Mucosa of descending colon (tissue), 3 donors: ENCODE results near the gene BCAT1. TPM values are rescaled to one million over a fixed set of nuclear protein-coding genes. Genes with fewer than 3 reads are reported as not detected.
A peak's percentile ranks its signal among the peaks of the same experiment; 100 is the strongest.

Experiments used
- ATAC-seq: fragments of 200-7000 bp; cut with Tn5 transposase; one replicate; pipeline ENCODE4 v1.9.1; 2020; ENCODE audit warnings: mild to moderate bottlenecking, moderate library complexity
- DNase-seq, 3 donors: peaks; one replicate each; pipeline ENCODE4 v3.0.0-alpha.2; 2020
- H3K36me3 ChIP-seq: fragments of 200-600 bp; one replicate; pipeline ENCODE4 v1.8.0; 2021; ENCODE audit warnings: low read depth, mild to moderate bottlenecking
- H3K4me1 ChIP-seq: fragments of 200-600 bp; one replicate; pipeline ENCODE4 v1.8.0; 2021; ENCODE audit warnings: low read depth, mild to moderate bottlenecking
- H3K4me3 ChIP-seq: fragments of 200-600 bp; one replicate; pipeline ENCODE4 v1.8.0; 2021; ENCODE audit warnings: mild to moderate bottlenecking
- H3K9me3 ChIP-seq: fragments of 200-600 bp; one replicate; pipeline ENCODE4 v1.8.0; 2021; ENCODE audit warnings: mild to moderate bottlenecking
- CTCF ChIP-seq: fragments of 200-600 bp; IDR thresholded peaks from one replicate; pipeline ENCODE4 v1.8.0; 2022; ENCODE audit warnings: antibody characterized with exemption, mild to moderate bottlenecking
- intact Hi-C, 2 donors: fragments of 100-400 bp; cut with DNase I in 1 of 2; cut with micrococcal nuclease in 1 of 2; formaldehyde crosslinking; loops; one replicate each; pipeline versions ENCODE4 v1.11.0 to v1.11.1; 2022; cut with DNase I, micrococcal nuclease
- total RNA-seq, 3 donors: library from RNA; stranded (reverse); fragmentation: NEBNext Ultra II Directional in 2 of 3; extraction: Animal tissue kit (Norgen Biotek cat#: 25700) in 2 of 3; gene quantifications; one replicate each; pipeline versions ENCODE4 v1.2.1 to v1.2.4, GENCODE V29; 2021 to 2023
- donor health status: DM: no; HTN: no; CAD: no; lungs with moderate emphysema.
- donor health status: DM: no; HTN: no; CAD: no.
- donor health status: DM: no; HTN: yes; CAD: no.

BCAT1 gene
- total RNA-seq, 3 donors from 2014 or later: 5.3 to 19.7 (median 11.1) TPM

- intact Hi-C loops: no loop called here
- ATAC-seq (no peak), DNase-seq (no peak)
- TF ChIP-seq CTCF: no peak
- Histone ChIP-seq H3K36me3 (no peaks in the 10 kb centered on the region), H3K4me1 (no peaks in the 10 kb centered on the region), H3K9me3 (no peaks in the 10 kb centered on the region), H3K4me3 (no peak overlapping the region)
These were observed 44.0 kb downstream of the BCAT1 start for GRCh38 chr12:24904871-24905270.

GRCh38 chr12:24903329-24904088 lies 45.4 kb downstream of the BCAT1 start:
- no peak overlapping the region for H3K4me3 ChIP-seq
- no peaks in the 10 kb centered on the region for H3K4me1 ChIP-seq
- no peak for ATAC-seq
- TF ChIP-seq CTCF: no peak
- peak in 1 of 3 donors; percentile 16 for DNase-seq
- no peaks in the 10 kb centered on the region for H3K9me3 ChIP-seq
- H3K36me3 ChIP-seq: no peaks in the 10 kb centered on the region
- intact Hi-C loops: no loop called here

- intact Hi-C loops: no loop called here
- no peaks in the 10 kb centered on the region for H3K4me1 ChIP-seq
- peak in 2 of 3 donors; percentile 5 to 47 for DNase-seq
- no peak for TF ChIP-seq CTCF
- ATAC-seq: peak; percentile 48
- H3K4me3 ChIP-seq: no peak overlapping the region
- H3K9me3 ChIP-seq: no peaks in the 10 kb centered on the region
- no peaks in the 10 kb centered on the region for H3K36me3 ChIP-seq
These were observed 46.2 kb downstream of the BCAT1 start for GRCh38 chr12:24902511-24903328.

GRCh38 chr12:24901576-24902461 lies 47.1 kb downstream of the BCAT1 start:
- Histone ChIP-seq H3K9me3 (no peaks in the 10 kb centered on the region), H3K4me1 (no peaks in the 10 kb centered on the region), H3K36me3 (no peaks in the 10 kb centered on the region), H3K4me3 (no peak overlapping the region)
- ATAC-seq: peak; percentile 11
- no peak for TF ChIP-seq CTCF
- intact Hi-C loops: no loop called here
- peak in 1 of 3 donors; percentile 7 for DNase-seq

- DNase-seq: no peak
- H3K9me3 ChIP-seq: no peaks in the 10 kb centered on the region
- no peaks in the 10 kb centered on the region for H3K36me3 ChIP-seq
- no peak for TF ChIP-seq CTCF
- intact Hi-C loops: no loop called here
- ATAC-seq: no peak
- no peaks in the 10 kb centered on the region for H3K4me1 ChIP-seq
- no peak overlapping the region for H3K4me3 ChIP-seq
These were observed 48.7 kb downstream of the BCAT1 start for GRCh38 chr12:24900196-24900595.
